ENCODE measurements around the gene YEATS4.
"Not testable (repeated sequence)": the region's sequence is repeated elsewhere in the genome, so short reads cannot be mapped to it uniquely, and the experiment has no call there.

YEATS4 gene

GRCh38 chr12:69359531-69360347 lies at the start of gene YEATS4:
TSS of gene YEATS4 (plus strand) at chr12:69359743. CDS start at chr12:69359973, 230 bp downstream.
- peak; percentile 85 for DNase-seq

DNA sequence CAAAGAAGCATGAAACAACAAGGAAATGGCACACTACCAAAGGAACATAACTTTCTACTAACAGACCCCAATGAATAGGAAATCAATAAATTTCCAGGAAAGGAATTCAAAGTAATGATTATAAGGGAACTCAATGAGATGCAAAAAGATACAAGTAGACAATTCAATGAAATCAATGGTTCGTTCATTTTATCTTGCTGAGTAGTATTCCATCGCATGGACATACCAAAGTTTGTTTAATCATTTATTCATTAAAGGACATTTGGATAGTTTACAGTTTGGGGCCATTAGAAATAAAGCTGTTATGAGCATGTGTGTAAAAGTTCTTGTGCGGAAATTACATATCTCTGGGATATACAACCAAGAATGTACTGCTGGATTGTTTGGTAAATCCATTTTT lies 46.3 kb upstream of the YEATS4 start:
- DNase-seq = no peak

DNA sequence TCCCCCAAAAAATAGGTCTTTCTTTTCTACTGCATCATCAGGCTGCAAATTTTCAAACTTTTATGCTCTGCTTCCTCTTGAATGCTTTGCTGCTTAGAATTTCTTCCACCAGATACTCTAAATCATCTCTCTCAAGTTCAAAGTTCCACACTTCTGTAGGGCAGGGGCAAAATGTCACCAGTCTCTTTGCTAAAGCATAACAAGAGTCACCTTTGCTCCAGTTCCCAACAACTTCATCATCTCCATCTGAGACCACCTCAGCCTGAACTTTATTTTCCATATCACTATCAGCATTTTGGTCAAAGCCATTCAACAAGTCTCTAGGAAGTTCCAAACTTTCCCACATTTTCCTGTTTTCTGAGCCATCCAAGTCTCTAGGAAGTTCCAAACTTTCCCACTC lies 42.8 kb upstream of the YEATS4 start:
- not testable (repeated sequence) for DNase-seq

- not testable (repeated sequence) for DNase-seq
Measured at GRCh38 chr12:69317233-69317632, 42.3 kb upstream of the YEATS4 start.

DNA sequence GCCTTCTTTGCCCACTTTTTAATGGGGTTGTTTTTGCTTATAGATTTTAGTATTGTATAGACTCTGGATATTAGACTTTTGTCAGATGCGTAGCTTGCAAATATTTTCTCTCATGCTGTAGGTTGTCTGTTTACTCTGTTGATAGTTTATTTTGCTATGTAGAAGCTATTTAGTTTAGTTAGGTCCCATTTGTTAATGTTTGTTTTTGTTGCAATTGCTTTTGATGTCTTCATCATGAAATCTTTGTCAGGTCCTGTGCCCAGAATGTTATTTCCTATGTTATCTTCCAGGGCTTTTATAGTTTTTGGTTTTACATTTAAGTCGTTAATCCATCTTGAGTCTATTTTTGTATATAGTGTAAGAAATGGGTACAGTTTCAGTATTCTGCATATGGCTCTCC lies 41.3 kb upstream of the YEATS4 start:
- DNase-seq = no peak

GRCh38 chr12:69321351-69321750 lies 38.2 kb upstream of the YEATS4 start:
- DNase-seq = no peak

- DNase-seq = no peak
Measured at GRCh38 chr12:69324797-69325466, 34.6 kb upstream of the YEATS4 start.

DNA sequence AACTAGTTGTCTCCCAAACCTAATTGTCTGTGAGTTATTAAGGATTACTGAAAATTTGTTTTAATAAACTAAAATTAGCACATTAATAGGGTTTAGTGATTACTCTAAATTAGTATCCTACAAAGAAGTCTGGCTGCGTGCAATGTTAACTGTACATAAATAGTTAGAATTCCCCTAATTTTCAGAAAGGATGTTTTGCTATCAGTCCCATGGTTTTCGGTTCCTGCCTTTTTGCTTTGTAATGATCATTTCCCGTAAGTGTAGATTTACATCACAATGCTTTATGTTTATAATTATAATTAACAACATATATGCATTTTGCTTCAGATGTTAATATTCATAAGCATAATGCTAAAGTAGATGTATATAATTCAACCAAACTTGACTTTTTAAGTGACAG lies 31.1 kb upstream of the YEATS4 start:
- DNase-seq = no peak

DNA sequence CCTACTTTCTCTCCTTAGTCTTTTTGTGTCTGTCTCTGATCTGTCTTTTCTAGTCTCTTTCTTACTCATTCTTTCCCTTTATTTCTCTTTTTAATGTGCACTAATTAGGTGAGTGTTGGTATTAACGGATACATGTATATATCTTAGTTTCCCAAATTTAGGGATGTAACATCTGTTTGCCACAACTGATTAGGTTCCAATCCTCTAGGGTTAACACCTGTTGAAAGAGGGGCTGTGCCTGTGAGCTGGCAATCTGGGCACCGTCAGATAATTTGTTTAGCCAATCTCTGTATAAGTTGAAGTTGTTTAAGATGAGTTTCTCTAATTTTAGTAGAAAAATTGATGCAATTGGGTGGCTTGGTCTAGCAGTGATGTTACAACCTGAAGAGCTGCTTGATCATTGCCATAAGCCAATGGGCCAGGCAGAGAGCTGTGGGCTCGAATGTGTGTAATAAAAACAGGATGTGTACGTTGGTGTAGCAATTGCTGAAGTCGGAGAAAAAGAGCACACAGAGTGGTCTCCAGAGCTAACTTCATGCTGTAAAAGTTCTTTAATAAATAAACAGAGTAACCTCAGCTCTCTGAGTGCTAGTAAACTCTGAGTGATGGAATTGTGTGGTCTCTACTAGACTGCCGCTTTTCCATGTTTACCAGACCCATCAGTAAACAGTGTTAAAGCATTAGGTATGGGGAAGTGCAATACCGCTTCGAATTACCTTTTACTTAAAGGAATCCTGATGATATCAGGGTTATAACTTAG lies 29.7 kb upstream of the YEATS4 start:
- peak; percentile 8 for DNase-seq

- peak; percentile 34 for DNase-seq
Measured at GRCh38 chr12:69330475-69331473, 28.8 kb upstream of the YEATS4 start.

DNA sequence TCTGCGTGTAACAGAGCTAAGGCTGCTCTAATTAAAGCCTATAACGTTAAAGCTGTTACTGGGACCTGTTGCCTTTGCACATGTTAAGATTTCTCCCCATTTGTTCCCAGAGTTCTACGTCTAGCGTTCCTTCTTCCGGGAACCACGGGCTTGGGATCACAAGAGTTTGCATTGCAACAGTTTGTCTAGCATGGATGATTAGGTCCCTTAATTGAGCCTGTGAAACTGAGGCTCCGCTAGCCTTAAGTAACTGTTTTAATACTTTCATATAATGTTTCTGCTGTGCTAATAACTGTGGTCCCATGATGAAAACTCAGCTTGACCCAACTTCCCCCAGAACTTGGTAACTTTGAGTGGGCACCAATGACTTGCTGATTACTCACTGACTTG lies 28.0 kb upstream of the YEATS4 start:
- no peak for DNase-seq

DNA sequence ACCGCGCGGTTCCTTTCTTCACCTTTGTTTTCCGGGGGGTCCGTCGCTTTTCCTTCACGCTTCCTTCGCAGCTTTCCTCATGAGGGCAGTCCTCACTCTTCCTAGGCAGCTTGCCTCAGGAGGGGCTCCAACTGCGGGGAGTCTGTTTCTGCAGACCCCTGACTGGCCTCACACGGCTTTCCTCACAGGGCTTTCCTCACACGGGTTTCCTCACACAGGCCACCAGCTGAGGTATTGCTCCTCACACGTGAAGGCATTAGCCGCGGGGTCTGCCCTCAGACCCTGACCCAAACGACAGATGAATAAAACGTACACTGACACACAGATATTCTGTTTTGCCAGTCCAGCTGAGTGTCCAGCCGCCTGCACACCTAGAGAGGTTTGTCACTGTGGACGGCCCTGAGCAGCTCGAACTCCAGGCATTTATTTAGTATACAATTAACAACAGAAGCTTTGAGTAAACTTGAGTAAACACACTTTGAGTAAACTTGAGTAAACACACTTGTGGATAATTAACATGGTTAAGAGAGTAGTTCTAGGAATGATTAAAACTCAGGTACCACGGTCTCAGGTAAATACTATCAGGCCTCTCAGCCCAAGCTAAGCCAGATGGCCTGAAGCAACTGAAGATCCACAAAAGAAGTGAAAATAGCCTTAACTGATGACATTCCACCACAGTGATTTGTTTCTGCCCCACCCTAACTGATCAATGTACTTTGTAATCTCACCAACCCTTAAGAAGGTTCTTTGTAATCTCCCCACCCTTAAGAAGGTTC lies 27.4 kb upstream of the YEATS4 start:
- DNase-seq = no peak

DNA sequence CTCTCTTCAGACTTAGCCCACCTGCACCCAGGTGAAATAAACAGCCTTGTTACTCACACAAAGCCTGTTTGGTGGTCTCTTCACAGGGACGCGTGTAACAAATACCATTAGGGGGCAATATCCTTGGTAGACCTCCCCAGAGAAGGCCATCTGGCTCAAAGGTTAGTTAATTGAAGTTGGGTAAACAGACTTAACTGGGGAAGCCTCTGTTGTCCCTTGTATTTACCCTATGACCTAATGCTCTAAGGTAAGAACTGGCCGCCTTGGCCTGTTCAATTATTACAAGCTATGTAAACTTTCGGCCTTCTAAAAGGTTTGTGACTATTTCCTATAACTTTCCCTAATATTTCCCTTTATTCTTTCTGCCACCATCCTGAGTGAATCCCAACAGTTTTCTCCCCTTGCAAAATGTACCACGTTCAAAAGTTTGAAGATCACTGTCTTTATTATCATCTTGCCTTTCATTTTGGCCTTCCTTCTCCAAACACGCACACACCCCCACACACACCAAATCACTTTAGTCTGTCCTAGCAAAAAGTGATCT lies 26.7 kb upstream of the YEATS4 start:
- DNase-seq = no peak

DNA sequence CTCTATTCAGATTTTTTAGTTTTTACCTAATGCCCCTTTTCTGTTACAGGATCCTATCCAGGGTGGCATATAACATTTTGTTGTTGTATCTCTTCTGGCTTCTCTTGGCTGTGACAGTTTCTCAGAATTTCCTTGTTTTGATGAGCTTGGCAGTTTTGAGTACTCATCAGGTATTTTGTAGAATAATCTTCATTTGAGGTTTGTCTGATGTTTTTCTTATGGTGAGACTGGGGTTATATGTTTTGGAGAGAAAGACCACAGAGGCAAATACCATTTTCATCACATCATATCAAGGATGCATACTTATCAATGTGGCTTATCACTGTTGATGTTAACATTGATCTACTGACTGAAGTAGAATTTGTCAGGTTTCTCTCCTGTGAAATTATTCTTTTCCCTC lies 25.4 kb upstream of the YEATS4 start:
- DNase-seq = no peak

GRCh38 chr12:69337311-69338090 lies 22.0 kb upstream of the YEATS4 start:
- no peak for DNase-seq

- no peak for DNase-seq
Measured at GRCh38 chr12:69338120-69338859, 21.3 kb upstream of the YEATS4 start.

DNA sequence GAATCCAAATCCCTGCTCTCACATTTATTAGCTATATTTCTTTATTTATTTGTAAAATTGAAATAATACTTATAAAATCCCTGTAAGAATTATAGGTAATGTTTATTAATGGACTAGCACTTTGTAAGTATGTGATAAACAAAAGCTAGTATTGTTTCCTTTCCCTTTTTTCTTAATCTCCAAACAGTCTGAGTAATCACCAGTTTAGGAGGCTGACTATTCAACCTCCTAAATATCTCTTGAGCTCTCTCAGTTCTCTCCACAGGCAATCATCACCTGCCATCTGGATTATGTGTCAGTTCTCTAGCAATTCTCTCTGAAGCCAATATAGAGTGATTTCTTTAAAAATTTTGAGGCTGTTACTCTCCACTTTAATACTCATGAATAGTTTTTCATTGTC lies 20.6 kb upstream of the YEATS4 start:
- DNase-seq = no peak

GRCh38 chr12:69339999-69340398 lies 19.5 kb upstream of the YEATS4 start:
- DNase-seq = no peak

DNA sequence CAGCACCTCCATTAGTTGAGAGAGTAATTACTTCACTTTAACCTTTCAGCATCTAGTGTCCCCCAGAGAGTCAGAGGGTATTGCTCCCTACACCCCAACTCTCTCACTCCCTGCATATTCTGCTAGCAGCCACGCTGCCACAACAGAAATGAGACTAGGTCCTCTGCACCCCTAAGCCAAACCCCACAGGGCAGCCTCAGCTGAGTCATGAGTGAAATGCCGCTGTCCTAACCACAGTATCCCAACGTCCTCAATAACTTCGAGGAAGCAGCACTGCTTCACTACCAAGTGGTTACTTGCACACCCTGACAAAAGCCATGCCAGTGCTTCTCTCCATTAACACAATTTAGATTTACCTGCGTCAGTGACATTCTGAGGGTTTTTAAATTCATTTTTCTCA lies 18.2 kb upstream of the YEATS4 start:
- DNase-seq = no peak

GRCh38 chr12:69342421-69342820 lies 17.1 kb upstream of the YEATS4 start:
- no peak for DNase-seq

All from stimulated activated naive CD4-positive, alpha-beta T cell treated with Interleukin-2 at 50 U/mL for 16 hours (primary cell).